Thoracic aorta (tissue), 2 donors: ENCODE results near the gene PLPPR4. TPM values are rescaled to one million over a fixed set of nuclear protein-coding genes. Genes with fewer than 3 reads are reported as not detected.

Source experiments
- ATAC-seq: fragments of 150-250 bp; one replicate; pipeline ENCODE4 v1.8.0; 2017; ENCODE audit warnings: low read depth; ENCODE audit not compliant: insufficient number of reproducible peaks, low FRiP score
- DNase-seq: peaks from one replicate; pipeline ENCODE4 v3.0.0-alpha.2; 2020; ENCODE audit warnings: low spot score
- H3K27ac ChIP-seq, 2 donors: fragments of 200-600 bp; sonication (generic); 1 replicate in 1 of 2; 2 replicates in 1 of 2; pipeline ENCODE4 v1.5.1; 2016; ENCODE audit warnings: mild to moderate bottlenecking in 2 of 2, moderate library complexity in 2 of 2
- H3K27me3 ChIP-seq: fragments of 200-600 bp; sonication (generic); replicated peaks from 2 replicates; pipeline ENCODE4 v1.6.0; 2016; ENCODE audit warnings: mild to moderate bottlenecking; ENCODE audit not compliant: insufficient read depth
- H3K36me3 ChIP-seq: fragments of 200-600 bp; sonication (generic); one replicate; pipeline ENCODE4 v1.5.1; 2016
- H3K4me1 ChIP-seq, 2 donors: fragments of 200-600 bp; sonication (generic); 1 replicate in 1 of 2; 2 replicates in 1 of 2; pipeline versions ENCODE4 v1.5.1 to v1.6.0; 2016; ENCODE audit warnings: low read depth in 2 of 2, mild to moderate bottlenecking in 1 of 2; ENCODE audit not compliant: control insufficient read depth in 1 of 2
- H3K4me3 ChIP-seq: fragments of 200-600 bp; sonication (generic); 2 replicates; pipeline ENCODE4 v1.5.1; 2016; ENCODE audit warnings: mild to moderate bottlenecking
- H3K9me3 ChIP-seq: fragments of 200-600 bp; sonication (generic); 2 replicates; pipeline ENCODE4 v1.5.1; 2016
- CTCF ChIP-seq: fragments of 200-600 bp; sonication (generic); IDR thresholded peaks from one replicate; pipeline ENCODE4 v1.5.1; 2019; ENCODE audit warnings: antibody characterized with exemption
- total RNA-seq, 2 donors: library from RNA; depleted of rRNA; stranded (reverse); fragments of >200 nt; gene quantifications; one replicate each; pipeline versions ENCODE4 v1.1.0 to v1.2.3, GENCODE V29; 2016

PLPPR4 gene
- total RNA-seq, 2 donors from 2014 or later = 0.28 to 1.2 TPM

DNA sequence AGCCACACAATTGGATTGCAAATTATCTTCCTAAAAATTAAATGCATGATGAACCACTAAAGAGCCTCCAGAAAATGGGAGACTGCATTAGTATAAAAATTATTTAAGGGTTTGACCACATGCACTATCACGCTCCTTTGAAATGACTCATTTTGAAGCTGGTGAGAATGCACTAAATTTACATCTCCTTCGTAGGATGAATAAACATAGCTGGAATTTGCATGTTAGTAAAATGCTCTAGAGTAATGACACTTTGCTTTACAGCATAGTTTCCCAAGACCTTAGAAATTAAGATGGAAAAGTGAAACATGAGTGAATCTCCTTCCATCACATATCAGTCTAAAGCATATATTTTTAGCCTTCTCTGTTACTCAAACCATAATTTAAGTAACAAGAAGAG, 2.4 kb downstream of the PLPPR4 start:
- Histone ChIP-seq H3K9me3 (no peaks in the 10 kb centered on the region), H3K27ac (no peak overlapping the region), H3K4me1 (peaks cover 0 to 3% of the 10 kb centered on the region in 2 donors), H3K27me3 (no peaks in the 10 kb centered on the region), H3K36me3 (no peaks in the 10 kb centered on the region), H3K4me3 (no peak overlapping the region)
- ATAC-seq = no peak
- no peak for TF ChIP-seq CTCF
- DNase-seq = no peak

DNA sequence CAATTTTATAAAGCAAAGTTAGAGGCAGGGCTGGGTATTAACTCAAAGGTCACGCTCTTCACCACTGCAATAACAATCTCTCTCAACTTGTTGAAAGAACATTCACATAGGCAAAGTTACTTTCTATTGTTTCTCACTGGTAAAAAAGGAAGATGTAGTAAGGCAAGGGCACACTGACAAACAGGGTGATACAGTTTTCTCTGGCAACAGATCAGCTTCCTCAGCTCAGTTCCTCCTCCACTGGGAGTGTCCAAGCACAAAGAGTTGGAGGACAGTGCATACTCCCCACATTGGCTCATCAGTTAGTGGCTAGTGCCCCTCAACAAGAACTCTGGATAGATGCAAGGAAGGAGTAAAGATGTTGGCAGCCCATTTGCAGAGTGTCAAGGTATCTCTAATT, 3.7 kb downstream of the PLPPR4 start:
- Histone ChIP-seq H3K4me3 (no peak overlapping the region), H3K27ac (no peak overlapping the region), H3K4me1 (peaks cover 0 to 3% of the 10 kb centered on the region in 2 donors), H3K27me3 (no peaks in the 10 kb centered on the region), H3K36me3 (no peaks in the 10 kb centered on the region), H3K9me3 (no peaks in the 10 kb centered on the region)
- DNase-seq (no peak), ATAC-seq (no peak)
- TF ChIP-seq CTCF = no peak

- no peak for TF ChIP-seq CTCF
- no peak overlapping the region for H3K4me3 ChIP-seq
- ATAC-seq = no peak
- no peak overlapping the region for H3K27ac ChIP-seq
- H3K9me3 ChIP-seq = no peaks in the 10 kb centered on the region
- peaks cover 0 to 3% of the 10 kb centered on the region in 2 donors for H3K4me1 ChIP-seq
- H3K27me3 ChIP-seq = no peaks in the 10 kb centered on the region
- no peaks in the 10 kb centered on the region for H3K36me3 ChIP-seq
- no peak for DNase-seq
Observed at GRCh38 chr1:99269321-99269720, 5.0 kb downstream of the PLPPR4 start.

DNA sequence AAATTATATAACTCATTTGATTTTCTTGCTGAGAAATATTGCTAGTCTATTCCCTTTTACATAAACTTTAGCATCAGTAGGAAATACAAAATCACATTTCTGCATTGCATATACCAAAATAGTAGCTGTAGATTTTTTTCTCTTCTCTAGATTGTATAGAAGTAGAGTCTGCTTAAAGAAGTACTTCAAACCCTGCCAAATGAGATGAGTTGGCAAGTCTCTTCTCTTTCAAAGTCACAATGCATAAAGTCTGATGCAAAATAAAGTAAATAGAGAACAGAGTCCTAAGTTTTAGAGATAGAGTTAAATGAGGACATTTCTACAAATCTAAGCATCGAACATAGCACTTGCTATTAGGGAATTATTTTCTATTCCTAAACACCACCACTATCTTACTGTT, 6.4 kb downstream of the PLPPR4 start:
- Histone ChIP-seq H3K27me3 (no peaks in the 10 kb centered on the region), H3K4me3 (no peak overlapping the region), H3K36me3 (no peaks in the 10 kb centered on the region), H3K9me3 (no peaks in the 10 kb centered on the region), H3K4me1 (no peaks in the 10 kb centered on the region), H3K27ac (no peak overlapping the region)
- no peak for TF ChIP-seq CTCF
- ATAC-seq (no peak), DNase-seq (no peak)

- no peaks in the 10 kb centered on the region for H3K36me3 ChIP-seq
- no peaks in the 10 kb centered on the region for H3K27me3 ChIP-seq
- H3K27ac ChIP-seq = no peak overlapping the region
- H3K9me3 ChIP-seq = no peaks in the 10 kb centered on the region
- no peak for ATAC-seq
- TF ChIP-seq CTCF = no peak
- H3K4me3 ChIP-seq = no peak overlapping the region
- no peak for DNase-seq
- H3K4me1 ChIP-seq = no peaks in the 10 kb centered on the region
Observed at GRCh38 chr1:99271249-99271648, 7.0 kb downstream of the PLPPR4 start.
